Keratinocyte (primary cell): Measurements from ENCODE around the gene TDRD9. TPM values are rescaled to one million over a fixed set of nuclear protein-coding genes. Genes with fewer than 3 reads are reported as not detected.

Source experiments
- DNase-seq: peaks from one replicate; pipeline ENCODE4 v3.0.0-alpha.2; 2011; ENCODE audit warnings: low read depth, missing footprints, low spot score
- FAIRE-seq: peaks from 2 replicates; lab custom pipeline; 2011; peaks lifted over from hg19 to GRCh38; lab: Jason Lieb, UNC
- H2AFZ ChIP-seq: 2 replicates; pipeline ENCODE4 v1.6.0; 2012; ENCODE audit warnings: low read length, control low read depth, inconsistent platforms; ENCODE audit not compliant: control insufficient read depth
- H3K27ac ChIP-seq: 2 replicates; pipeline ENCODE4 v1.5.1; 2011; ENCODE audit warnings: low read length; ENCODE audit not compliant: control insufficient read depth, insufficient read depth
- H3K27me3 ChIP-seq: 3 replicates; pipeline ENCODE4 v1.6.0; 2011; ENCODE audit warnings: low read length; ENCODE audit not compliant: control insufficient read depth, insufficient read depth; ENCODE audit errors: extremely low read depth
- H3K36me3 ChIP-seq, 2 experiments: 2 replicates in 1 of 2; 3 replicates in 1 of 2; pipeline ENCODE4 v1.5.1; 2011; ENCODE audit warnings: low read length in 2 of 2, mild to moderate bottlenecking in 1 of 2; ENCODE audit not compliant: control insufficient read depth in 2 of 2, insufficient read depth in 2 of 2; ENCODE audit errors: extremely low read depth in 1 of 2
- H3K4me1 ChIP-seq: 3 replicates; pipeline ENCODE4 v1.5.1; 2011; ENCODE audit warnings: low read length; ENCODE audit not compliant: control insufficient read depth, insufficient read depth; ENCODE audit errors: extremely low read depth
- H3K4me2 ChIP-seq: 3 replicates; pipeline ENCODE4 v1.6.0; 2011; ENCODE audit warnings: low read depth, low read length; ENCODE audit not compliant: control insufficient read depth, insufficient read depth; ENCODE audit errors: extremely low read depth
- H3K4me3 ChIP-seq, 3 experiments: fragments of 200-600 bp in 1 of 3; sonication (generic) in 1 of 3; 2 replicates in 2 of 3; 3 replicates in 1 of 3; pipeline ENCODE4 v1.5.1; 2011 to 2016; ENCODE audit warnings: low read length in 3 of 3, mild to moderate bottlenecking in 3 of 3, control low read depth in 2 of 3, inconsistent platforms in 1 of 3, low read depth in 1 of 3, mixed read lengths in 1 of 3, mixed run types in 1 of 3, moderate library complexity in 1 of 3; ENCODE audit not compliant: control insufficient read depth in 2 of 3, insufficient read depth in 2 of 3; ENCODE audit errors: extremely low read depth in 1 of 3
- H3K79me2 ChIP-seq: 2 replicates; pipeline ENCODE4 v1.6.0; 2012; ENCODE audit warnings: low read length; ENCODE audit not compliant: control insufficient read depth, insufficient read depth
- H3K9ac ChIP-seq: 3 replicates; pipeline ENCODE4 v1.6.0; 2011; ENCODE audit warnings: low read length; ENCODE audit not compliant: control insufficient read depth, insufficient read depth; ENCODE audit errors: extremely low read depth
- H3K9me1 ChIP-seq: 3 replicates; pipeline ENCODE4 v1.6.0; 2011; ENCODE audit warnings: low read length; ENCODE audit not compliant: control insufficient read depth, insufficient read depth; ENCODE audit errors: extremely low read depth
- H3K9me3 ChIP-seq: 2 replicates; pipeline ENCODE4 v1.5.1; 2012; ENCODE audit warnings: low read depth, low read length; ENCODE audit not compliant: control insufficient read depth
- H4K20me1 ChIP-seq: 3 replicates; pipeline ENCODE4 v1.6.0; 2011; ENCODE audit warnings: low read length; ENCODE audit not compliant: control insufficient read depth, insufficient read depth; ENCODE audit errors: extremely low read depth
- CTCF ChIP-seq, 3 experiments: IDR thresholded peaks in 1 of 3; conservative IDR thresholded peaks in 1 of 3; optimal IDR thresholded peaks in 1 of 3; 2 replicates in 2 of 3; 3 replicates in 1 of 3; pipeline versions ENCODE3 to v1.5.1; 2011; ENCODE audit warnings: low read length in 3 of 3, mild to moderate bottlenecking in 3 of 3, moderate library complexity in 2 of 3, control low read depth in 1 of 3, inconsistent platforms in 1 of 3; ENCODE audit not compliant: insufficient read depth in 2 of 3; ENCODE audit errors: extremely low read depth in 1 of 3
- EZH2 ChIP-seq: IDR thresholded peaks from one replicate; pipeline ENCODE4 v1.6.1; 2012; ENCODE audit warnings: inconsistent platforms, mild to moderate bottlenecking, low read length, moderate library complexity
- dilution Hi-C: fragments of 300-500 bp; cut with MboI; formaldehyde crosslinking; loops from one replicate; pipeline ENCODE4 v1.7.0; 2020; ENCODE audit warnings: low sequenced_read_pairs; ENCODE audit not compliant: extremely low pct_ligation_motif_present
- polyA plus RNA-seq, 5 experiments: library from polyadenylated mRNA; depleted of rRNA in 3 of 5; stranded (reverse) in 3 of 5; stranded (forward) in 1 of 5; unstranded in 1 of 5; fragments of >200 nt; gene quantifications; 1 replicate in 1 of 5; 2 replicates in 3 of 5; 3 replicates in 1 of 5; pipeline versions ENCODE4 v1.2.1 to v1.2.3, GENCODE V29; 2011 to 2012; ENCODE audit warnings: missing spikeins in 2 of 5, low read depth in 1 of 5, low replicate concordance in 1 of 5

Gene TDRD9
- polyA plus RNA-seq, 1 donor (not counting 4 experiments of a cell fraction or from before 2014, with no cell fraction given), result 0.10 TPM

- no peak overlapping the region for H3K27ac ChIP-seq
- H3K9ac ChIP-seq, result no peak overlapping the region
- no peaks in the 10 kb centered on the region for H3K9me3 ChIP-seq
- no peaks in the 10 kb centered on the region for H3K27me3 ChIP-seq
- DNase-seq, result no peak
- H3K9me1 ChIP-seq, result peaks cover 2% of the 10 kb centered on the region
- no peak for FAIRE-seq
- no peak overlapping the region for H2AFZ ChIP-seq
- H4K20me1 ChIP-seq, result no peaks in the 10 kb centered on the region
- no peak overlapping the region for H3K4me2 ChIP-seq
- no peaks in the 10 kb centered on the region for H3K36me3 ChIP-seq
- peaks cover 20% of the 10 kb centered on the region for H3K4me1 ChIP-seq
- no peak for TF ChIP-seq CTCF (optimal IDR thresholded peaks at IDR 0.05 in 1 of 3, IDR thresholded peaks at IDR 0.05 in 1 of 3, conservative IDR thresholded peaks at IDR 0.05 in 1 of 3; ENCODE audit: extremely low read depth in 1 of 3, insufficient read depth in 2 of 3, low read length in 3 of 3)
- TF ChIP-seq EZH2, result no peak
- H3K4me3 ChIP-seq, result no peak overlapping the region
- dilution Hi-C loops, result no loop called here
- no peaks in the 10 kb centered on the region for H3K79me2 ChIP-seq
These were observed 6.8 kb downstream of the TDRD9 start for GRCh38 chr14:103935102-103935501.

GRCh38 chr14:103941462-103941861 lies 13.2 kb downstream of the TDRD9 start:
- no peak overlapping the region for H3K4me3 ChIP-seq
- H3K9me1 ChIP-seq, result no peaks in the 10 kb centered on the region
- no peak overlapping the region for H2AFZ ChIP-seq
- peaks cover 12% of the 10 kb centered on the region for H3K27me3 ChIP-seq
- no peak for DNase-seq
- TF ChIP-seq CTCF (optimal IDR thresholded peaks at IDR 0.05 in 1 of 3, IDR thresholded peaks at IDR 0.05 in 1 of 3, conservative IDR thresholded peaks at IDR 0.05 in 1 of 3; ENCODE audit: extremely low read depth in 1 of 3, insufficient read depth in 2 of 3, low read length in 3 of 3) (no peak), EZH2 (no peak)
- no peak overlapping the region for H3K4me2 ChIP-seq
- no peak overlapping the region for H3K9ac ChIP-seq
- H3K36me3 ChIP-seq, result no peaks in the 10 kb centered on the region
- no peaks in the 10 kb centered on the region for H3K4me1 ChIP-seq
- dilution Hi-C loops, result no loop called here
- no peaks in the 10 kb centered on the region for H3K79me2 ChIP-seq
- H3K27ac ChIP-seq, result no peak overlapping the region
- no peaks in the 10 kb centered on the region for H4K20me1 ChIP-seq
- no peak for FAIRE-seq
- no peaks in the 10 kb centered on the region for H3K9me3 ChIP-seq
